Measurements from ENCODE around the gene LIPT1. TPM values are rescaled to one million over a fixed set of nuclear protein-coding genes. Genes with fewer than 3 reads are reported as not detected.

Gene LIPT1
- total and polyA plus RNA-seq, 2 experiments from 2014 or later = 4.7 to 6.6 TPM

DNA sequence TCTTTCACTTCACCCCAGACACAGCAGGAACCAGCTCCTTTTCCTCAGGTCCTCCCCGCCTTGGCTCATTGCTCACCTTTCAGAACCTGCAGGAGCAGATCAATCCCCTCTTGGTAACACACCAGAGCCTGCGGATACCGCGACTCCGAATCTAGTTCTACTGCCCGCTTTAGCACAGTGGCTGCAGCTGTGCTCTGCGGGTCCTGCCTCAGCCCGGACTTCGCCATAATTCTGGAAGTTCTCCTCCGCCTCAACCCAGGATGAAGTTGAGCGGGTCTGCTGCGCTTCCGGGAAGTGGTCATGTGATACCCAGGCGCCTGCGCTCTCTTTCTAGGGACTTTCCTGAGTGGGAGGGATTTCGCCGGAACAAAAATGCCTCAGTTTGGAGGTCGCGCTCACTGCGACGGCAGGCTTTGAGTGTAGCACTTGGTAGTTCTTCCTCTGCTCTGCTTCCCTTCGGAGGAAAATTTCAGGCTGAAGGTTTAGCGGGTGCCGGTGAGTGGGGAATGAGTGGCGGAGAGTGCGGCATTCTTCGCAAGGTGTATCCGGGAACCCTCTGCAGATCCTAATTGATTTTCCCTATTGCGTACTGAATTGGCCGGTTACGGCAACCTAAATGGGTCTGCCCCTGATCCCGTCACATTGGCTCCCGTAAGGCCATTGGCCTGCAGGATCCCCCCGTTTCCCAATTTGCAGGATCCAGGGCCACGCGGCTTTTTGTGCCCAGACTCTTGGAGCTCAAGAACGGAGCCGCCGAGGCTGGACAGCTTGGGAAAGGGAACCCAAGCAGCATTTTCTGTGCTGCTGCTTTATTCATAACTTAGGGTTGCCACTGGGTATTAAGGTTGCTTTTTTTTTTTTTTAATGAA, 26.2 kb downstream of the LIPT1 start, which contains the start of the genes MITD1 and MRPL30:
Gene MITD1, minus strand, starts transcription at position 304 of the 869 bp plus-strand sequence. Its CDS starts 77 bp downstream, at position 227.
Gene MRPL30, plus strand, starts transcription at position 430 of the 869 bp plus-strand sequence. CDS start 5,020 bp downstream, outside the sequence.
- H3K4me1 ChIP-seq (ENCODE audit: low read depth) = peaks cover 10% of the 10 kb centered on the region
- peak; percentile 96 to 97 for DNase-seq (ENCODE audit: low read depth in 1 of 2, low spot score in 1 of 2)
- H3K27me3 ChIP-seq = no peaks in the 10 kb centered on the region
- no peaks in the 10 kb centered on the region for H3K9me3 ChIP-seq (ENCODE audit: low read depth)
- H3K36me3 ChIP-seq = no peaks in the 10 kb centered on the region
- peak within 1 kb of the TSS; percentile 90 for H3K4me3 ChIP-seq
- TF ChIP-seq, protein P1, sequence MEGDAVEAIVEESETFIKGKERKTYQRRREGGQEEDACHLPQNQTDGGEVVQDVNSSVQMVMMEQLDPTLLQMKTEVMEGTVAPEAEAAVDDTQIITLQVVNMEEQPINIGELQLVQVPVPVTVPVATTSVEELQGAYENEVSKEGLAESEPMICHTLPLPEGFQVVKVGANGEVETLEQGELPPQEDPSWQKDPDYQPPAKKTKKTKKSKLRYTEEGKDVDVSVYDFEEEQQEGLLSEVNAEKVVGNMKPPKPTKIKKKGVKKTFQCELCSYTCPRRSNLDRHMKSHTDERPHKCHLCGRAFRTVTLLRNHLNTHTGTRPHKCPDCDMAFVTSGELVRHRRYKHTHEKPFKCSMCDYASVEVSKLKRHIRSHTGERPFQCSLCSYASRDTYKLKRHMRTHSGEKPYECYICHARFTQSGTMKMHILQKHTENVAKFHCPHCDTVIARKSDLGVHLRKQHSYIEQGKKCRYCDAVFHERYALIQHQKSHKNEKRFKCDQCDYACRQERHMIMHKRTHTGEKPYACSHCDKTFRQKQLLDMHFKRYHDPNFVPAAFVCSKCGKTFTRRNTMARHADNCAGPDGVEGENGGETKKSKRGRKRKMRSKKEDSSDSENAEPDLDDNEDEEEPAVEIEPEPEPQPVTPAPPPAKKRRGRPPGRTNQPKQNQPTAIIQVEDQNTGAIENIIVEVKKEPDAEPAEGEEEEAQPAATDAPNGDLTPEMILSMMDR (IDR thresholded peaks at IDR 0.05; ENCODE audit: low read depth, low read length) = no peak
- H3K27ac ChIP-seq = peak within 1 kb of the TSS; percentile 95

DNA sequence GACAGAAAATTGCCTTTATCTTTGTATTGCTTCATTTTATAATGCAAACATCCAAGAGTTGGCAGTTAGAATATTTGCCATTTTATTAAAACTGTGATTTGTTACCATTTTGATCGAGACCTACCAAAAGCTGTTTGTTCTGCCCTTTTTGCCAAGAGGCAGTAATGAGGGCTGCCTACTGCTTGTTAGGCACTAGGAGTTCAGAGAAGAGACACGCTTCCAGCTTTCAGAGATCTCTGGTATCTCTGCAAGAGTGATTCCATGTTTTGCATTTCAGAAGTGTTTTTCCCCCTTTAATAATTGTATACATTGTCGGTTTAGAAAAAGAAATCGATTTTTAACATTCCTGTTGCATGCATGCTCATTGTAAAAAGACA, 26.8 kb downstream of the LIPT1 start:
- peak; percentile 4 to 15 for DNase-seq (ENCODE audit: low read depth in 1 of 2, low spot score in 1 of 2)
- H3K27ac ChIP-seq = peak overlapping the region; percentile 95
- H3K9me3 ChIP-seq (ENCODE audit: low read depth) = no peaks in the 10 kb centered on the region
- TF ChIP-seq, protein P1 (IDR thresholded peaks at IDR 0.05; ENCODE audit: low read depth, low read length) = no peak
- H3K4me1 ChIP-seq (ENCODE audit: low read depth) = peaks cover 10% of the 10 kb centered on the region
- no peaks in the 10 kb centered on the region for H3K27me3 ChIP-seq
- H3K36me3 ChIP-seq = no peaks in the 10 kb centered on the region
- H3K4me3 ChIP-seq = peak overlapping the region; percentile 90

DNA sequence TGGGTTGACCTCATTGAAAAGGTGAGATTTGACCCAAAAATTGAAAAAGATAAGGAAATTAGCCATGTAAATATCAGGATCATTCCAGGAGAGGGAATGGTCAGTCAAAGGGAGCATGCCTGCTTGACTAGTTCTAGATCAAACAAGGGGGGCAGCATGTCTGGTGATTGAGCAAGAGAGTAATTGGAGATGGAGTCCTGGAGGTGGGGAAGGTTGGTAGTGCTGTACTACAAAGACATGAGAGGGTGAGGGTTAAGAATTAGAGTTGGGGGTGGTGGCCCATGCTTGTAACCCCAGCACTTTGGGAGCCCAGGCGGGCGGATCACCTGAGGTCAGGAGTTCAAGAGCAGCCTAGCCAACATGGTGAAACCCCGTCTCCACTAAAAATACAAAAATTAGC, 28.3 kb downstream of the LIPT1 start:
- DNase-seq (ENCODE audit: low read depth in 1 of 2, low spot score in 1 of 2) = peak in 1 of 2 donors; percentile 4
- H3K36me3 ChIP-seq = no peaks in the 10 kb centered on the region
- peaks cover 10% of the 10 kb centered on the region for H3K4me1 ChIP-seq (ENCODE audit: low read depth)
- H3K4me3 ChIP-seq = no peak overlapping the region
- H3K27me3 ChIP-seq = no peaks in the 10 kb centered on the region
- no peak overlapping the region for H3K27ac ChIP-seq
- H3K9me3 ChIP-seq (ENCODE audit: low read depth) = no peaks in the 10 kb centered on the region
- TF ChIP-seq, protein P1 (IDR thresholded peaks at IDR 0.05; ENCODE audit: low read depth, low read length) = no peak

DNA sequence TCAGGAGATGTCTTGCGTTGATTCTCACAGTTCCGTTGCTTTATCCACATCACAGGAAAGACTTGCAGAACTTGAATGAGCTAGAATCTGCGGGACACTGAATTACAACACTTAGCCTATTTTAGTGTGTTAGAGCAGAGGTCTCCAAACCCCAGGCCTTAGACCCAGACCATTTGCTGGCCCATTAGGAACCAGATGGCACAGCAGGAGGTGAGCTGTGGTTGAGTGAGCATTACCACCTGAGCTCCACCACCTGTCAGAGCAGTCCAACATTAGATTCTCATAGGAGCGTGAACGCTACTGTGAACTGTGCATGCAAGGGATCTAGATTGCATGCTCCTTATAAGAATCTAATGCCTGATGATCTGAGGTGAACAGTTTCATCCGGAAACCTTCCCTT, 30.0 kb downstream of the LIPT1 start:
- no peak overlapping the region for H3K4me3 ChIP-seq
- TF ChIP-seq, protein P1 (IDR thresholded peaks at IDR 0.05; ENCODE audit: low read depth, low read length) = no peak
- H3K27me3 ChIP-seq = no peaks in the 10 kb centered on the region
- no peaks in the 10 kb centered on the region for H3K9me3 ChIP-seq (ENCODE audit: low read depth)
- no peak for DNase-seq (ENCODE audit: low read depth in 1 of 2, low spot score in 1 of 2)
- H3K4me1 ChIP-seq (ENCODE audit: low read depth) = peaks cover 8% of the 10 kb centered on the region
- peaks cover 6% of the 10 kb centered on the region for H3K36me3 ChIP-seq
- H3K27ac ChIP-seq = no peak overlapping the region

DNA sequence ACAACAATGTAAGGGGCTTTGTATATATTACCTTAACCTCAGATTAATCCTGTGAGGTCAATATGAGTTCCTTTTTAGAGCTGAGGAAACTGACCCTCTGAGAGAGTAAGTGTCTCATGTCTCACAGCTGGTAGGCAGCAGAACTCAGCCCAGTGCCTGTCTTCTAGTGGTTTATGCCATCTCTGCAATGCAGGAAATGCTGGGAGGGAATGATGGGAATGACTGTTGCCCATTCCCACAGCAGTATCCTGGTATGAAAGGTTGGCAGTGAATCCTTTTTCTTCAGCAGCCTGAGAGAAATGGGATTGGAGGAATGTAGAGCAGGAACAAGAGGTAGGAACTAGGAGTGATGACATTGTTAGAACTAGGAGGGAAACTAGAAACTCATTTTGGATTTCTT, 32.2 kb downstream of the LIPT1 start:
- Histone ChIP-seq H3K4me1 (ENCODE audit: low read depth) (peaks cover under 1% of the 10 kb centered on the region), H3K27me3 (no peaks in the 10 kb centered on the region), H3K9me3 (ENCODE audit: low read depth) (no peaks in the 10 kb centered on the region), H3K36me3 (peaks cover 7% of the 10 kb centered on the region), H3K4me3 (no peak overlapping the region), H3K27ac (no peak overlapping the region)
- DNase-seq (ENCODE audit: low read depth in 1 of 2, low spot score in 1 of 2) = no peak
- TF ChIP-seq, protein P1 (IDR thresholded peaks at IDR 0.05; ENCODE audit: low read depth, low read length) = no peak

Data from cardiac muscle cell (in vitro differentiated cells and primary cell).